HEK293T (cell line): ENCODE results near the gene PDE6C.

Experiments used
- CTBP1 ChIP-seq: fragments of 450-650 bp; IDR thresholded peaks from 2 replicates; pipeline ENCODE4 v1.6.1; 2016; ENCODE audit warnings: borderline replicate concordance
- ELF4 ChIP-seq: fragments of 450-650 bp; IDR thresholded peaks from 2 replicates; pipeline ENCODE4 v1.6.1; 2017; ENCODE audit warnings: antibody characterized with exemption
- FOXK2 ChIP-seq: fragments of 450-650 bp; IDR thresholded peaks from 2 replicates; pipeline ENCODE4 v1.6.1; 2016; ENCODE audit warnings: mild to moderate bottlenecking
- HDGF ChIP-seq: fragments of 450-650 bp; IDR thresholded peaks from 2 replicates; pipeline ENCODE4 v1.6.1; 2017; ENCODE audit warnings: antibody characterized with exemption, borderline replicate concordance
- SP1 ChIP-seq: fragments of 450-650 bp; IDR thresholded peaks from 2 replicates; pipeline ENCODE4 v1.6.1; 2017
- SUZ12 ChIP-seq: fragments of 450-650 bp; IDR thresholded peaks from 2 replicates; pipeline ENCODE4 v1.6.1; 2016; ENCODE audit warnings: mild to moderate bottlenecking

GRCh38 chr10:93601774-93602162, 10.6 kb upstream of the PDE6C start:
- no peak for TF ChIP-seq CTBP1
- no peak for TF ChIP-seq ELF4
- TF ChIP-seq SUZ12 = no peak
- no peak for TF ChIP-seq FOXK2
- no peak for TF ChIP-seq SP1
- no peak for TF ChIP-seq HDGF
